SH-SY5Y (cell line): ENCODE results near the gene GABRR1.

ENCODE experiments used
- GATA2 ChIP-seq: IDR thresholded peaks from 2 replicates; pipeline ENCODE4 v1.6.1; 2011; ENCODE audit warnings: mild to moderate bottlenecking, low read depth, low read length
- GATA3 ChIP-seq: IDR thresholded peaks from 2 replicates; pipeline ENCODE4 v1.6.1; 2011; ENCODE audit warnings: low read depth, mild to moderate bottlenecking, low read length, moderate library complexity

DNA sequence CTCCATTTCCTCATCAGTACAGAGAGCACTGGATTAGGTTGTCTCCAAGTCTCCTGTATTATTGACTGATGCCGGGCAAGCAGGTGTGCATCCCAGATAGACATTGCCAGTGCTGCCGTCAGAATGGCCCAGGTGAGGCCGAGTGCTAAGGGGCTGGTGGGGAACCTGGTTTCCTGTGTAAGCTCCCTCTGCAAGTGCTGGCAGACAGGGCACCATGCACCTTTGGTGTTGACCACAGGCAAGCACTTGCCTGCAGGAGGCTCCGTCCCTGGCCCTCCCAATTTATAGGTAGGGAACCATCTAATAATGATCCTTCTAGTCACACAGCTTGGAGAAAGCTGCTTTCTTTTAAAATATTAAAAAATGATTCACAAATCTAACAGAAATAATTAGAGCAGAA lies 747 bp downstream of the GABRR1 start:
- no peak for TF ChIP-seq GATA2
- TF ChIP-seq GATA3: no peak
